ENCODE data around the gene RECQL. TPM values are rescaled to one million over a fixed set of nuclear protein-coding genes. Genes with fewer than 3 reads are reported as not detected.
"Not testable (repeated sequence)": the region's sequence is repeated elsewhere in the genome, so short reads cannot be mapped to it uniquely, and the experiment has no call there.

The RECQL gene
- total RNA-seq, 1 experiment from 2014 or later, result 34.5 TPM

DNA sequence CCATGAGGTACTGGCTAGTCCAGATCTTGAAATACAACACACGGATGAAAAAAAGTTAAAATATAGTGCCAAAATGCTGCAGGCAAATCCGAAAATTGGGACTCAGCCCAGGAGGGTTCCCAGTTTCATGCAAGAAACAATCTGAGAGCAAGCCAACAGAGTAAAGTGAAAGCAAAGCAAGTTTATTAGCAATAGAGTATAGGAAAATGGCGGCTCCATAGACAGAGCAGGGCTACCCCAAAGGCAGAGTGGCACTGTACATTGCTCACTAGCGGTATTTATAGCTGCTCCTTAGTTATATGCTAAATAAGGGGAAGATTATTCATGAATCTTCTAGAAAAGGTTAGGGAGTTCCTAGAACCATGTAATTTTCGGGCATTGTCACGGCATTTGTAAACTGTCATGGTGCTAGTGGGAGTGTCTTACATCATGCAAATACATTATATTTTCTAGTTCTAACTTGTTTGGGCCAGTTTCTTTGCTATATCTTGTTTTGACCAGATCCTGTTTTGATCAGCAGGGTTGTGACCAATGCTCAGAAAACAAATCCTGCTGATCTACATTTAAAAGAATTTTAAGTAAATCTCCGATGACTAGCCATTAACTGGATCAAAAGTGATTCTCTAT, 29.1 kb downstream of the RECQL start:
- Histone ChIP-seq H3K4me3 (no peak overlapping the region), H3K9me2 (ENCODE audit: insufficient read depth) (no peaks in the 10 kb centered on the region), H3K36me3 (ENCODE audit: low read depth) (peaks cover 27% of the 10 kb centered on the region), H3K4me1 (replicated peaks; ENCODE audit: insufficient read depth) (no peaks in the 10 kb centered on the region), H4K20me1 (ENCODE audit: insufficient read depth) (no peaks in the 10 kb centered on the region), H2AFZ (no peak overlapping the region), H3K27ac (no peak overlapping the region), H3K4me2 (no peak overlapping the region), H3K9me3 (ENCODE audit: insufficient read depth, low read depth) (no peaks in the 10 kb centered on the region), H3F3A (ENCODE audit: insufficient read depth, low read depth) (0 out of 2 replicates have a peak, but pooled peaks cover 5% of the 10 kb centered on the region), H3K27me3 (ENCODE audit: insufficient read depth, low read depth) (no peaks in the 10 kb centered on the region), H3K79me2 (ENCODE audit: low read depth) (no peaks in the 10 kb centered on the region)
- ChIA-PET CTCF (no interaction called here), POLR2A (ENCODE audit: unreplicated experiment) (no interaction called here)
- intact Hi-C loops (cut with micrococcal nuclease; ENCODE audit: unreplicated experiment), result no loop called here
- no peak for TF ChIP-seq EZH2 (IDR thresholded peaks at IDR 0.05; ENCODE audit: low read depth)
- TF ChIP-seq, protein P1, sequence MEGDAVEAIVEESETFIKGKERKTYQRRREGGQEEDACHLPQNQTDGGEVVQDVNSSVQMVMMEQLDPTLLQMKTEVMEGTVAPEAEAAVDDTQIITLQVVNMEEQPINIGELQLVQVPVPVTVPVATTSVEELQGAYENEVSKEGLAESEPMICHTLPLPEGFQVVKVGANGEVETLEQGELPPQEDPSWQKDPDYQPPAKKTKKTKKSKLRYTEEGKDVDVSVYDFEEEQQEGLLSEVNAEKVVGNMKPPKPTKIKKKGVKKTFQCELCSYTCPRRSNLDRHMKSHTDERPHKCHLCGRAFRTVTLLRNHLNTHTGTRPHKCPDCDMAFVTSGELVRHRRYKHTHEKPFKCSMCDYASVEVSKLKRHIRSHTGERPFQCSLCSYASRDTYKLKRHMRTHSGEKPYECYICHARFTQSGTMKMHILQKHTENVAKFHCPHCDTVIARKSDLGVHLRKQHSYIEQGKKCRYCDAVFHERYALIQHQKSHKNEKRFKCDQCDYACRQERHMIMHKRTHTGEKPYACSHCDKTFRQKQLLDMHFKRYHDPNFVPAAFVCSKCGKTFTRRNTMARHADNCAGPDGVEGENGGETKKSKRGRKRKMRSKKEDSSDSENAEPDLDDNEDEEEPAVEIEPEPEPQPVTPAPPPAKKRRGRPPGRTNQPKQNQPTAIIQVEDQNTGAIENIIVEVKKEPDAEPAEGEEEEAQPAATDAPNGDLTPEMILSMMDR (conservative IDR thresholded peaks at IDR 0.05), result no peak
- BruUV-seq (replicated peaks), result no TSS peak
- no peak for DNase-seq

DNA sequence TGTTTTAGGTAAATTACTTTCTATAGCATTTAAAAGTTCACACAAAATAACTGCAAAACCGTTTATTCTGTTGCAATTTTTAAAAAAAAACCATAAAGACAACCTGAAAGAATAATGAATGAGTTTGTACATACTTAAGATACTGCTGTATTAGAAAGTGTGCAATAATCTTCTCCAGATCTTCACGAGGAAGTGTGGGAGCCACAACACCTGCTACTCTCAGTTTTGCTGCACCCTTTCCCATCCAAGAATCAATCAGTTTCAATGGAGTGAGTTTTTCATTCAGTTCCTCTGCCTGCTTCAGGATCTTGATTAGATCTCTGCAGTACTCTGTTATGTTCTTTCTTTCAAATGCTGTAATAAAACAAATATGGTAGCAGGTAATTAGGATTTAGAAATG, 30.1 kb downstream of the RECQL start:
- Histone ChIP-seq H2AFZ (no peak overlapping the region), H3K9me2 (ENCODE audit: insufficient read depth) (no peaks in the 10 kb centered on the region), H3K4me2 (no peak overlapping the region), H3K27ac (no peak overlapping the region), H4K20me1 (ENCODE audit: insufficient read depth) (no peaks in the 10 kb centered on the region), H3K4me3 (no peak overlapping the region), H3K36me3 (ENCODE audit: low read depth) (peaks cover 31% of the 10 kb centered on the region), H3K27me3 (ENCODE audit: insufficient read depth, low read depth) (no peaks in the 10 kb centered on the region), H3K79me2 (ENCODE audit: low read depth) (no peaks in the 10 kb centered on the region), H3K9me3 (ENCODE audit: insufficient read depth, low read depth) (no peaks in the 10 kb centered on the region), H3K4me1 (replicated peaks; ENCODE audit: insufficient read depth) (no peaks in the 10 kb centered on the region), H3F3A (ENCODE audit: insufficient read depth, low read depth) (0 out of 2 replicates have a peak, but pooled peaks cover 5% of the 10 kb centered on the region)
- DNase-seq, result no peak
- BruUV-seq (replicated peaks), result no TSS peak
- intact Hi-C loops (cut with micrococcal nuclease; ENCODE audit: unreplicated experiment), result no loop called here
- POLR2A ChIA-PET (ENCODE audit: unreplicated experiment), result no interaction called here
- CTCF ChIA-PET, result no interaction called here
- TF ChIP-seq, protein P1 (conservative IDR thresholded peaks at IDR 0.05), result no peak
- TF ChIP-seq EZH2 (IDR thresholded peaks at IDR 0.05; ENCODE audit: low read depth), result no peak

DNA sequence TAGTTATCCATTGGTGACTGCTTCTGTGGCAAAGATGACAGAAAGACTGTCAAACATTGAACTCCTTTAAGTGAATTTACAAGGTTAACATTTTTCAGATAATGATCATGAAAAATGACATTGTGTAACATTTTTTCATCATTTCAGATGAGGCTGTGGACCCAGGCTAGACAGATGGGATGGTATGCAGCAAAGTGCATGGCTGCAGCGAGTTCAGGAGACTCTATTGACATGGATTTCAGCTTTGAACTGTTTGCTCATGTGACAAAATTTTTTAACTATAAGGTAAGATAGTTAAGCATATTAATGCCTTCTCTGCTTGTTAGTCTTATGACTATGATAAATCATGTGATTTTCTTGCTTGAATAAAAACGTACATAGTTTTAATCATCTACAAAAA, 34.1 kb downstream of the RECQL start:
- H2AFZ ChIP-seq; CTCF ChIA-PET; H3K4me2 ChIP-seq; DNase-seq; BruUV-seq (replicated peaks); POLR2A ChIA-PET (ENCODE audit: unreplicated experiment); intact Hi-C loops (cut with micrococcal nuclease; ENCODE audit: unreplicated experiment); H3K4me1 ChIP-seq (replicated peaks; ENCODE audit: insufficient read depth); H3K27ac ChIP-seq; H4K20me1 ChIP-seq (ENCODE audit: insufficient read depth); H3K4me3 ChIP-seq; H3K79me2 ChIP-seq (ENCODE audit: low read depth); H3K9me3 ChIP-seq (ENCODE audit: insufficient read depth, low read depth); H3K9me2 ChIP-seq (ENCODE audit: insufficient read depth); H3F3A ChIP-seq (ENCODE audit: insufficient read depth, low read depth); H3K27me3 ChIP-seq (ENCODE audit: insufficient read depth, low read depth): not testable (repeated sequence)
- H3K36me3 ChIP-seq (ENCODE audit: low read depth), result peaks cover 45% of the 10 kb centered on the region

DNA sequence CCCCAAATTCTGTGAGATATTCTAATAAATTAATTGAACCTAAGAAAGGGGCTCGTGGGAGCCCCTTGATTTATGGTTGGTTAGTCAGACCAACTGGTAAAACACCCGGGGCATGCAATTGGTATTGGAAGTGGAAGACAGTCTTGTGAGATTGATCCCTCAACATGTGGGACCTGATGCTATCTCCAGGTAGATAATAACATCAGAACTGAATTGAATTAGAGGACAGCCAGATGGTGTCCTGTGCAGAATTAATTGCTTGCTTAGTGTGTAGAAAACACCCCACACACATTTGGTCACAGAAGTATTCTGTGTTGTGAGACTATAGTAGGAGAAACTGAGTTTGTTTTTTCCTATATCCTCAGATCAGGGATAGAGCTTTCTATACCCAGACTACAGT, 42.0 kb downstream of the RECQL start:
- Histone ChIP-seq H3K9me3 (ENCODE audit: insufficient read depth, low read depth) (no peaks in the 10 kb centered on the region), H3K9me2 (ENCODE audit: insufficient read depth) (0 out of 2 replicates have a peak, but pooled peaks cover 3% of the 10 kb centered on the region)
- no TSS peak for BruUV-seq (replicated peaks)

More for the DNA sequence above, 42.0 kb downstream of the RECQL start:
- Histone ChIP-seq H4K20me1 (ENCODE audit: insufficient read depth) (no peaks in the 10 kb centered on the region), H3K36me3 (ENCODE audit: low read depth) (peaks cover 40% of the 10 kb centered on the region), H3K27me3 (ENCODE audit: insufficient read depth, low read depth) (no peaks in the 10 kb centered on the region), H2AFZ (no peak overlapping the region), H3K4me2 (no peak overlapping the region), H3K4me1 (replicated peaks; ENCODE audit: insufficient read depth) (no peaks in the 10 kb centered on the region), H3K27ac (no peak overlapping the region), H3K4me3 (no peak overlapping the region), H3K79me2 (ENCODE audit: low read depth) (no peaks in the 10 kb centered on the region), H3F3A (ENCODE audit: insufficient read depth, low read depth) (no peaks in the 10 kb centered on the region)
- POLR2A ChIA-PET (ENCODE audit: unreplicated experiment), result interaction anchor here (0.7 kb wide), 1 partner anchor 102 kb away, joined by 3 read pairs; no protein-coding TSS in a partner anchor
- no peak for DNase-seq
- CTCF ChIA-PET, result no interaction called here
- intact Hi-C loops (cut with micrococcal nuclease; ENCODE audit: unreplicated experiment), result no loop called here
- TF ChIP-seq EZH2 (IDR thresholded peaks at IDR 0.05; ENCODE audit: low read depth), result no peak
- TF ChIP-seq, protein P1 (conservative IDR thresholded peaks at IDR 0.05), result no peak

All from PC-9 (cell line).